SK-N-DZ (cell line): ENCODE measurements around the gene G2E3.
A peak's percentile ranks its signal among the peaks of the same experiment; 100 is the strongest.

Source experiments
- DNase-seq: peaks from one replicate; pipeline ENCODE4 v3.0.0-alpha.2; 2015; ENCODE audit warnings: low spot score
- small RNA-seq, 2 experiments: library from RNA; depleted of rRNA; stranded (forward); fragments of <200 nt; gene quantifications; one replicate each; pipeline ENCODE3, GENCODE V24; 2014

G2E3 gene

GRCh38 chr14:30648471-30648870, 89.5 kb downstream of the G2E3 start:
- no peak for DNase-seq

GRCh38 chr14:30651937-30652336, 93.0 kb downstream of the G2E3 start:
- DNase-seq, result no peak

GRCh38 chr14:30655124-30655523, 96.2 kb downstream of the G2E3 start:
- no peak for DNase-seq

GRCh38 chr14:30655658-30656057, 96.7 kb downstream of the G2E3 start:
- no peak for DNase-seq

- peak; percentile 20 for DNase-seq
These were observed 97.3 kb downstream of the G2E3 start for GRCh38 chr14:30656190-30656632.

- DNase-seq, result no peak
These were observed 98.1 kb downstream of the G2E3 start for GRCh38 chr14:30657050-30657449.

- no peak for DNase-seq
These were observed 98.7 kb downstream of the G2E3 start for GRCh38 chr14:30657606-30658163.

GRCh38 chr14:30658645-30659044, 99.7 kb downstream of the G2E3 start:
- DNase-seq, result no peak

- DNase-seq, result no peak
These were observed 110.6 kb downstream of the G2E3 start for GRCh38 chr14:30669594-30669993.

Small RNAs within 50 kb of the gene (small RNA-seq; reads per million reads assigned to genes)
- gene RF02271, result 0 reads per million in 2 experiments
